ENCODE results near the gene NECTIN1. TPM values are rescaled to one million over a fixed set of nuclear protein-coding genes. Genes with fewer than 3 reads are reported as not detected.

The NECTIN1 gene
- total and polyA plus RNA-seq, 7 donors: 0.42 to 3.5 (median 1.7) TPM

DNA sequence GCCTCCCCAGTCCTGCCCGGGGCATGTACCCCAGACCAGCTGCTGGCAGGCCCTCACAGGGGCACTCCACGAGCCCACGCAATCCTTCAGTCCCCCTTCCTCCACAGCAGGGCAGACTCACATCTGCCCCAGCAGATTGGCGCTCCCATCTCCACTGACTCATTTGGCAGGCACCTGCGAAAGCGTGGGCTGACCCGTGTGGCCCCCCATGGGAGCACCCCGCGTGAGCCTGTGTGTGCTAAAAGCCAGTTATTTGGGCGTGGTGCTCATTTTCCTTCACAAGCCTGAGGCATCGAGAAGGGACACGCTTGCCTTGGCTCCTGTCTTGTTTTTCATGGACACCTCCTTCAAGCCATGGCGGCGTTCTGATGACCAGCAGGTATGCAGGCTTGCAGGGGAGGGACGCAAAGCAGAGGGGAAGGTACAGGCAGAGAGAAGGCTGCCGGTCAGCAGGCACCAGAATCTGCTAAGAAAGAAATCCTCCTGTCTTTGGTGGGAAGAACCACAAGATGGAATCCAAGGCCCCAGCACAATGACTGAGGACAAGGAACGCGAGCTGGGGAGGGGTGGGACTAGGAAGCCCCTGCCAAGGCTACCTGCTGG, 8.6 kb downstream of the NECTIN1 start:
- WGBS, 3 donors: 77 to 84% (median 83%) methylated on average over 18 of the region's 18 CpGs
- Histone ChIP-seq H3K4me3 (no peak overlapping the region), H3K4me1 (no peaks in the 10 kb centered on the region), H3K27ac (no peak overlapping the region), H3K27me3 (ENCODE audit: insufficient read depth in 3 of 3, low read length in 2 of 3) (no peaks in the 10 kb centered on the region), H3K36me3 (ENCODE audit: insufficient read depth in 1 of 2, low read depth in 1 of 2) (no peaks in the 10 kb centered on the region), H3K9me3 (no peaks in the 10 kb centered on the region)
- ATAC-seq (no peak), DNase-seq (no peak)
- intact Hi-C loops (cut with DNase I): loop anchor here in 1 of 2 donors (10.0 kb wide), 1 partner anchor 246 kb away; no protein-coding TSS in a partner anchor
- TF ChIP-seq, protein P1, sequence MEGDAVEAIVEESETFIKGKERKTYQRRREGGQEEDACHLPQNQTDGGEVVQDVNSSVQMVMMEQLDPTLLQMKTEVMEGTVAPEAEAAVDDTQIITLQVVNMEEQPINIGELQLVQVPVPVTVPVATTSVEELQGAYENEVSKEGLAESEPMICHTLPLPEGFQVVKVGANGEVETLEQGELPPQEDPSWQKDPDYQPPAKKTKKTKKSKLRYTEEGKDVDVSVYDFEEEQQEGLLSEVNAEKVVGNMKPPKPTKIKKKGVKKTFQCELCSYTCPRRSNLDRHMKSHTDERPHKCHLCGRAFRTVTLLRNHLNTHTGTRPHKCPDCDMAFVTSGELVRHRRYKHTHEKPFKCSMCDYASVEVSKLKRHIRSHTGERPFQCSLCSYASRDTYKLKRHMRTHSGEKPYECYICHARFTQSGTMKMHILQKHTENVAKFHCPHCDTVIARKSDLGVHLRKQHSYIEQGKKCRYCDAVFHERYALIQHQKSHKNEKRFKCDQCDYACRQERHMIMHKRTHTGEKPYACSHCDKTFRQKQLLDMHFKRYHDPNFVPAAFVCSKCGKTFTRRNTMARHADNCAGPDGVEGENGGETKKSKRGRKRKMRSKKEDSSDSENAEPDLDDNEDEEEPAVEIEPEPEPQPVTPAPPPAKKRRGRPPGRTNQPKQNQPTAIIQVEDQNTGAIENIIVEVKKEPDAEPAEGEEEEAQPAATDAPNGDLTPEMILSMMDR (IDR thresholded peaks at IDR 0.05): no peak

DNA sequence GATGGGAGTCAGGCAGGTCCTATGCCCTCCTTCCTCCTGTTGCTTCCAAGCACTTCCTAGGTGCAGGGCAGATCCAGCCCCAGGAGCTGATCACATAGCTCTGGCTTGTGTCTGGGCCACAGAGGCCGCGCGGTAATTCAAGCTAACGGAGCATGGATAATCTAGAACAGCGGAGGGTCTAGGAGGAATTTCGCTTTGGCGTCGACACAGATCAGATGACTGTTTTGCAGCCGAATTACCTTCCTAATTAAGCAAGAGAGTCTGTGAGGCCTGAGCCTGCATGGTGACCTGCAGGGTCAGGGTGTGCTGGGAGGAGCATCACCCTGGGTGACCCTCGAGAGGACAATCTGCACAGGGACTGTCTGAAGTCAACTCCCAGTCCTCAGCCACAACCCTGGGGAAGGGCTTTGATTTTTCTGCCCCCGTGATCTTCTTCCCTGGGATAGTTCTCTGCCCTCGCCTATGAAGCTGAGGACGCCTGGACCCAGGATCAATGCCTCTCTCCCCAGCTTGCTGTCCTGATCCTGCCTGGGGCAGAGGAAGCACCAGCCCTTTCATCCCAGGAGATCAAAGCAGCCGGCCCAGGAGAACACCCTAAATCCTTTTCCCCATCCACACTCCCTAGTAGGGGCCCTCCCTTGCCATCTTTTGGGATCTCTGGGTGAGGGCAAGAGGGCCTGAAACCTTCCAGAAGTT, 11.0 kb downstream of the NECTIN1 start:
- DNase-seq (no peak), ATAC-seq (no peak)
- H3K9me3 ChIP-seq: no peaks in the 10 kb centered on the region
- WGBS, 3 donors: 64 to 75% (median 65%) methylated on average over 14 of the region's 14 CpGs
- no peaks in the 10 kb centered on the region for H3K36me3 ChIP-seq (ENCODE audit: insufficient read depth in 1 of 2, low read depth in 1 of 2)
- H3K4me3 ChIP-seq: no peak overlapping the region
- intact Hi-C loops (cut with DNase I): no loop called here
- TF ChIP-seq, protein P1 (IDR thresholded peaks at IDR 0.05): no peak
- H3K4me1 ChIP-seq: no peaks in the 10 kb centered on the region
- H3K27ac ChIP-seq: no peak overlapping the region
- H3K27me3 ChIP-seq (ENCODE audit: insufficient read depth in 3 of 3, low read length in 2 of 3): no peaks in the 10 kb centered on the region

DNA sequence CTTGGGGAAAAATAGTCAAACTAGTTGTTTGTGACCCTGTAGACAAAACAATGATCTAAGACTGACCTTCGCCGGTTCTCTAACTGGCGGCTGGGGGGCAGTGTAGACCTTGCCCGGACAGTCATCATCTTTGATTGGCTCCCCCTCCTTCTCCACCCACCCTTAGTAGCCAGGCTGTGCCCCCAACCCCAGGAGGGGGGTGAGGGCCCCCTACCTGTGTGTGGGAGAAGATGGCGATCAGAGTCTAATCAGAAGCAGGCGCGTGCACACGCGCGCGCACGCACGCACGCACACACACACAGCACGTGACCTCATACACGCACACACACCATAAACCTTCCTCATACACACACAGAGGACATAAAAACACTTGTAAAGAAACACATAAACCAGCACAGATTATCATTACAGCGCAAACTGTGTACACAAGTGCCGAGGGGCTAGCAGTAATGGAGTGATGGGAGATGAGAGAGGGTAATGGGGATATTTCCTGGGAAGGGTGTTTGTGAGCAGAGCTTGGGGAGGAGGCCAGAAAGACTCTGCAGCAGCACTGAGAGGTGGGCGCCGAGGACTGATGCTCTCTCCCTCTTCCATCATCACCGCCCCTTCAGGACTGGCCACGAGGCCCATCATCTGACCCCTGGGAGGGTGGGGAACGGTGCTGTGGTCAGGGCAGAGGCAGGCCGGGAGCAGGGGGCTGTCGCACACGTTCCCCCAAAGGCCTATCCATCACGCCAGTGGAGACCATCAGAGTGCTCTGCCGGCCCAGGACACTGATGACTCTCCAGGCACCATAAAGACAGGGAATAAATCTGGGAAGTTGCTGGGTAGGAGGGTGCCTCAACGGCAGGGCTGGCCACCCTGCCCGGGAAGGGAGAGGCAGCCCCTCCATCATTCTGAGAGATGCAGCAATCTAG, 12.2 kb downstream of the NECTIN1 start:
- no peak overlapping the region for H3K4me3 ChIP-seq
- TF ChIP-seq, protein P1 (IDR thresholded peaks at IDR 0.05): no peak
- no peaks in the 10 kb centered on the region for H3K36me3 ChIP-seq (ENCODE audit: insufficient read depth in 1 of 2, low read depth in 1 of 2)
- 88 to 90% (median 88%) methylated on average over 29 to 30 of the region's 30 CpGs for WGBS, 3 donors
- no peaks in the 10 kb centered on the region for H3K4me1 ChIP-seq
- no peaks in the 10 kb centered on the region for H3K27me3 ChIP-seq (ENCODE audit: insufficient read depth in 3 of 3, low read length in 2 of 3)
- no peak for ATAC-seq
- DNase-seq: no peak
- no peaks in the 10 kb centered on the region for H3K9me3 ChIP-seq
- intact Hi-C loops (cut with DNase I): no loop called here
- H3K27ac ChIP-seq: no peak overlapping the region

DNA sequence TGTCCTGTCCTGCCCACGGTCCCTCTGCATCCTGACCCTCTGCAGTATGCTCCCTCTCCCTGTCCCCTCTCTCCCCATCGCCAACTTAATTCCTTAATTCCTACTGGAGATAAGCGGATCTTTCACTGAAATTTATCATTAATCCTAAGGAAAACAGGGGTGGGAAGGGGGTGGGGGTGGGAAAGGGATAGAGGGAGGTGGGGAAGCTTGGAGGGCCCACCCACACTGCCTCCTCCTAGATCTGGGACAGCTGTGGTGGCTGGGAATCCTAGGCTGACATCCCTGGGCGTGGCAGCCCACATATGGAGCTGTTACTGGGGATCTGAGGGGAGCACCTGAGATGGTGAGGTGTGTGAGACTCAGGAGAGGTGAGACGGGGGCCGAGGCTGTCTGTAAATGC, 14.4 kb downstream of the NECTIN1 start:
- WGBS, 3 donors: 77 to 88% (median 81%) methylated on average over 6 of the region's 6 CpGs
- Histone ChIP-seq H3K36me3 (ENCODE audit: insufficient read depth in 1 of 2, low read depth in 1 of 2) (no peaks in the 10 kb centered on the region), H3K4me3 (no peak overlapping the region), H3K4me1 (no peaks in the 10 kb centered on the region), H3K9me3 (no peaks in the 10 kb centered on the region), H3K27me3 (ENCODE audit: insufficient read depth in 3 of 3, low read length in 2 of 3) (peaks cover 0 to 2% (median 0%) of the 10 kb centered on the region in 3 donors), H3K27ac (no peak overlapping the region)
- intact Hi-C loops (cut with DNase I): no loop called here
- DNase-seq (no peak), ATAC-seq (no peak)
- TF ChIP-seq, protein P1 (IDR thresholded peaks at IDR 0.05): no peak

Data from psoas muscle (tissue), 8 donors.